GM12892 (cell line): ENCODE data around the gene NPEPPS. TPM values are rescaled to one million over a fixed set of nuclear protein-coding genes. Genes with fewer than 3 reads are reported as not detected.
"Not testable (repeated sequence)": the region's sequence is repeated elsewhere in the genome, so short reads cannot be mapped to it uniquely, and the experiment has no call there.

ENCODE experiments used
- DNase-seq: peaks from one replicate; pipeline ENCODE4 v3.0.0; 2011; ENCODE audit not compliant: insufficient read length
- FAIRE-seq: peaks from 2 replicates; lab custom pipeline; 2011; peaks lifted over from hg19 to GRCh38; lab: Jason Lieb, UNC
- polyA plus RNA-seq: library from polyadenylated mRNA; unstranded; fragments of >200 nt; gene quantifications from one replicate; pipeline ENCODE4 v1.2.1, GENCODE V29; 2012; ENCODE audit warnings: missing spikeins, inconsistent platforms; ENCODE audit not compliant: missing spikeins

NPEPPS gene, protein sequence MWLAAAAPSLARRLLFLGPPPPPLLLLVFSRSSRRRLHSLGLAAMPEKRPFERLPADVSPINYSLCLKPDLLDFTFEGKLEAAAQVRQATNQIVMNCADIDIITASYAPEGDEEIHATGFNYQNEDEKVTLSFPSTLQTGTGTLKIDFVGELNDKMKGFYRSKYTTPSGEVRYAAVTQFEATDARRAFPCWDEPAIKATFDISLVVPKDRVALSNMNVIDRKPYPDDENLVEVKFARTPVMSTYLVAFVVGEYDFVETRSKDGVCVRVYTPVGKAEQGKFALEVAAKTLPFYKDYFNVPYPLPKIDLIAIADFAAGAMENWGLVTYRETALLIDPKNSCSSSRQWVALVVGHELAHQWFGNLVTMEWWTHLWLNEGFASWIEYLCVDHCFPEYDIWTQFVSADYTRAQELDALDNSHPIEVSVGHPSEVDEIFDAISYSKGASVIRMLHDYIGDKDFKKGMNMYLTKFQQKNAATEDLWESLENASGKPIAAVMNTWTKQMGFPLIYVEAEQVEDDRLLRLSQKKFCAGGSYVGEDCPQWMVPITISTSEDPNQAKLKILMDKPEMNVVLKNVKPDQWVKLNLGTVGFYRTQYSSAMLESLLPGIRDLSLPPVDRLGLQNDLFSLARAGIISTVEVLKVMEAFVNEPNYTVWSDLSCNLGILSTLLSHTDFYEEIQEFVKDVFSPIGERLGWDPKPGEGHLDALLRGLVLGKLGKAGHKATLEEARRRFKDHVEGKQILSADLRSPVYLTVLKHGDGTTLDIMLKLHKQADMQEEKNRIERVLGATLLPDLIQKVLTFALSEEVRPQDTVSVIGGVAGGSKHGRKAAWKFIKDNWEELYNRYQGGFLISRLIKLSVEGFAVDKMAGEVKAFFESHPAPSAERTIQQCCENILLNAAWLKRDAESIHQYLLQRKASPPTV
- 83.2 TPM for polyA plus RNA-seq

DNA sequence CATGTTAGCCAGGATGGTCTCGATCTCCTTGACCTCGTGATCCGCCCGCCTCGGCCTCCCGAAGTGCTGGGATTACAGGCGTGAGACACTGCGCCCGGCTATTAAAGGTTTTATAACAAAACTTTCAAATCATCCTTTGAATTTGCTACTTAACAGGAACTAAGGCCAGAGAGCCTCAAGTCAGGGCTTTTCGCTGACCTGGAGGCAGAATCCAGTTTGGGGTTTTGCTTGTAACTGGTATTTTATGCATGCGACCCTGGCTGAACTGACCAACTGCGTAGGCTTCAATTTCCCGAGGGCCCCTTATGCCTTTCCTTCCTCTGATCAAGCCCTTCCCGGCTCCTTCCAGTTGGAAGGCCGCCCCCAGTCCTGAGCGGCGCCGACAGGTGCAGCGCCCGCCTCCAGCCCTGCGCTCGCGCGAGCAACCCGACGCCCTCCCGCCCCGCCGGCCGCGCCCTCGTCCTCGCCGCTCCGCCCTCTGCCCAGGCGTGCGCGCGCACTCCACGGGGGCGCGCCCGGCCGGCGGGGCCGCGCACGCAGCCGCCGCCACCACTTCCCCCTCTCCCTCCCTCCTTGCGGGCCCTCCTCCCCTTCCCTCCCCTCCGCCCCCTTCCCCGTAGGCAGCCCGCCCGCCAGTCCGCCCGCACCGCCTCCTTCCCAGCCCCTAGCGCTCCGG, at the start of gene NPEPPS:
TSS of gene NPEPPS (plus strand) at position 552 of the 676 bp plus-strand sequence. CDS start 193 bp downstream, outside the sequence.
- FAIRE-seq, result peak; percentile 98

DNA sequence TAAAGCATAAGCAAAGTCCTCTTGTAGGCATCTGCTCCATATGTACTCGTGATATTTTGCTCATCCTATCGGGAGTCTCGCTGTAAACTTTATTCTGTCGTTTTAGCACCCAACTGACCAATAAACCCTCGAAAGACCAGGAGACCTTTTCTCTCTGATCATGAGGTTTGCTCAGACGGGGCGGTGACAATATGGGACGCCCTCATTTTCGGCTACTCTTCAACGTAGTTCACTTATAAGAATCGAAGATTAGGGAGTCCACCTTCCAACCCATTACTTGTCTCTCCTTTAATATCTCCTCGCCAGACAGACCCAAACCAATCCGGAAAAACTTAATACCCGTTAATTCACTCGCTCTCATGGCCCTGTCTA, 39.1 kb upstream of the NPEPPS start:
- not testable (repeated sequence) for FAIRE-seq, DNase-seq

More for the DNA sequence above, at the start of gene NPEPPS:
- peak; percentile 50 for DNase-seq

DNA sequence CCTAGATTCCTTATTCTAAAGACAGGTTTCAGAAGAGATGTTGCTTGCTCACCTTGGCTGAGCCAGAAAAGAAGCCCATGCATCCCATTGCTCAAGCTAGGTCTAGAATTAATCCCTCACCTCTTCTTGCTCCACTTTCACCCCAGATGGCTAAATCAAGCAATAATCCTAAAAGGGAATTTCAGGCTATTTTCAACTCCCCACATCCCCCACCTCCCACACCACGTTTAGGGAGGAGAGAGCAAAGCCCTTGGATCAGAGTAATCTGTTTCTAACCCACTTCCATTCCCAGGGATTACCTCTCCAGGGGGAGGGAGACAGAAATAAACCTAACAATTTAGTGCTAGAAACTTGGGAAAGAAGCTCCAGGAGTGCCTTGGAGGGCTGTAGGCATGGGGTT, 31.8 kb upstream of the NPEPPS start:
- FAIRE-seq, DNase-seq: not testable (repeated sequence)

DNA sequence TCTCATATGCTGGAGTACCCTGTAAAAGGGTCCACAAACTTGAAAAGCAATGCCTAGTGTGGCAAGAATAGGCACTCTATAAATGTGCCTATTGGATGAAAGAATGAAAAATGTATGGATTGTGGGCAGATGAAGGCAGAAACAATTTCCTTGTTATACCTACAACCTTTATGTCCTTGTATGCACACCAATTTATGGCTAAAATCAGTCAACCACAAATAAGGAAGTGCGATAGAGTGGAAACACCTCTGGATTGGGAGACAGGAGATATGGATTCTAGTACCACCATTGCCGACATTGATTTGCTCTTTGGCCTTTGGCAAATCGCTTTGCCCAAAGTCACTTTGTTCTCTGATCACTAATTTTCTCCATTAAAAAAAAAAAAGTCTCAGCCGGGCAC, 31.4 kb upstream of the NPEPPS start:
- not testable (repeated sequence) for FAIRE-seq, DNase-seq

DNA sequence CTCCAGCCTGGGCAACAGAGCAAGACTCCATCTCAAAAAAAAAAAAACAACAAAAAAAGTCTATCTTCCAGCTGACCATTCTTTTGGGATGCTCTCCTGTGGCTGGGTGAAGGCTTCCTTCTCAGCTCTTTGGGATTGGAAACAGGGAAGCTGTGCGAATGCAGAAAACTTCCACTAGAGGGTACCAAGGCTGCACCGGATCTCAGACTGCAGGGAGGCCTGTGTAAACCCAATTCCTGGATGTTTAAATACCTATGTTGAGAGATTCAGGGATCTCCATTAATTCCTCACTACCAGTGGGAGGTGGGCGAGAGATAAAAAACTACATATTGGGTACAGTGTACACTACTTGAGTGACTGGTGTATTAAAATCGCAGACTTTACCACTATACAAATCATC, 30.3 kb upstream of the NPEPPS start:
- FAIRE-seq, DNase-seq: not testable (repeated sequence)

DNA sequence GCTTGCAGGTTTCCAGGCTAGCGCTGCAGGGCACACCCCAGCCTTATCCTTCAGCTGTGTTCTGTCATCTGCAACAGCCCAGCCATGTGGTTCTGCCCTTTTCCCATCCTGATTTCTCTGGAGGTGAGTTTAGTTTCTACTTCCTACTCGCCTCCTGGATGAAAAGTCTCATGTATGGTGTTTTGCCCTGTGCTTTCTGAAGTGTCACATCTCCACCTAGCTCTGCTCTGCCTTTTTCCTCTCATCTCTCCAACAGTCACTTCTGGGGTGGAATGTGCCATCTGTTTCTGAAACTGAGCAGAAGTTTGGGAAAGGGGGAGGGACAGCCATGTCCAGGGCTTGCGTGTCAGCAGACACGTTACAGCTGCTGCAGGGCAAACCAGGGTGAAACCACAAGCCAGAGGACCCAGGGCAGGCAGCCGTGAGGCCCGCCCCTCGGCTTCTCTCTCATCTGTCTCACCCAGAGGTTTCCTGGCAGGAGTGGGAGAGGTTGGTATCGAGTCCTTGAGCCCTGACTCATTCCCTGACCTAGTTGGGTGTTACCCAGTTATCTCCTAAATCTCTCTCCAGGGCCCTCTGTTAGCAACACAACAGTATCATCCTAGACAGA, 28.7 kb upstream of the NPEPPS start:
- FAIRE-seq, result peak; percentile 88
- DNase-seq, result not testable (repeated sequence)

DNA sequence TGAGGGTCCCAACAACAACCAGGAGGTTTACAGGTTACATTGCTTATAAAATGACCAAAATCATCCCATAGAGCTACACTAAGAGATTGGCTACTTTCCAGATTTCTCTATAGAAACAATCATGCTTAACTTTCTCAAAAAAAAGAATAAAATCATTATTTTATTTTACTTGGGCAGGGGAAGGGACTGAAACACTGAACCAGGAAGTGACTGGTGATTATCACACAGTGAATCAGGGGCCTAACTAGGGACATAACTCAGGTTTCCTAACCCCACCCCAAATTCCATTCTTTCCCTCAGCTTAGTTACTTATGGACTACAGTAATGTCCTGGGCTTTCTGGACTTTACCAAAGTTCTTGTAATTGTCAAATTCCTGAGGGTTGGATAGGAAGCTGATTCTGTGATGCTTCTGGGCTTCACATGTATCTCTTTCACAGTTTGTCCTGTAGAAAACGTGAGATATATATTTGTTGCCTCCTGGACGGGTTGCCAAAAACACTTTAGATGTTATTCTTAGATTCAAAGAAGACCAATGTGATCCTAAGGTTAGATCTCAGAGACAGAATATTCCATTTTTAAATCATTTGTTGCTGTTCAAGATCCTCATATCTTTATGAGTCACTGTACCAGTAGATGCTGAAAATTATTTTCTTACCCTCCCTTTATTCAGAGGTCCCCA, 28.0 kb upstream of the NPEPPS start:
- FAIRE-seq, result peak; percentile 50
- DNase-seq, result not testable (repeated sequence)

DNA sequence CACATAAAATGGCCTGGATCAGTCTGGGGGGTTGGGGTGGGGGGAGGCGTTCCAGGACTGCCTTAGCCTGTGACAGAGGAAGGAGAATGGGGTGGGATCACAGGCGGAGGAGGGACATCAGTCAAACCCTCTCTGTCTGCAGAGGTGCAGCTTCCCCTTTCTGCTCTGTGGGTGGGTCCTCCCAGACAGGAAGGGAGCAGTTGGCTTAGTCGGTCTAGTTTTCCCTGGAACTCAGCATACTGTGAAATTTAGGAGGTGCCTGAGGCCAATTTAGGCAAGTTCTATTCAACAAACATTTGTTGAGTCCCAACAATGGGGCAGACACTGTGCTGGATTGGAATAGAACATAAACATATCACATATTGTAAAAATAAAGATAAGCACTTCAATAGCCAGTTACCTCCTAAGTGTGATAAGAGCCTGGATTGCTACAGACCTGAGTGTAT, 19.2 kb upstream of the NPEPPS start:
- FAIRE-seq, DNase-seq: not testable (repeated sequence)

DNA sequence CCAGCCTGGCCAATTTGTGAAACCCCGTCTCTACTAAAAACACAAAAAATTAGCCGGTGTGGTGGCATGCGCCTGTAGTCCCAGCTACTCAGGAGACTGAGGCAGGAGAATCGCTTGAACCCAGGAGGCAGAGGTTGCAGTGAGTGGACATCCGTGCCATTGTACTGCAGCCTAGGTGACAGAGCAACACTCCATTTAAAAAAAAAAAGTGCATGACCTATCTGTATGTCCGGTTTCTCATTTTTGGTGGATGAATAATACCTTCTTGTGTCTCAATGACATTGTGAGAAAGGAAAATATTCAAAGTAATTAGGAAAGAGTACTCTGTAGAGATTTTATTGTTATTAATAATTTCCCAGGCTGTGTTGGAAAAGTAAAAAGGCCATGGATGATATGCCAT, 17.6 kb upstream of the NPEPPS start:
- DNase-seq, FAIRE-seq: not testable (repeated sequence)

DNA sequence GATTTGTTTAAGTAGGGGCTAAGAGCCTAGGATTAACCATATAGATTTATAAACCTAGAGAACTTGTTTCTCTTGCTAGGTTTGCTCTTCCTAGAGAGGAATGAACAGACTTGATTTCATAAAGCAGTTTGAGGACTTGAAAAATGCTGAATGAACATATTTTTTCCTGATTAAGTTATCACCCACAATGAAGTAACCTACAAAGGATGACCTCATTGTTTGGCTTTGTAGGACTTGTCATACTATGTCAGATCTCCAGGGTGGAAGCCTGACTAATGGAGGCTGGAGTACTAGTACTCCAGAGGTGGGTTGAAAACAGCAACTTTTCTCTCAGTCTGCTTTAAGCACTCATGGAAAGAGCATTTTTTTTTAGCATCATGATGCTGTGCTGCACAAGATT, 12.0 kb upstream of the NPEPPS start:
- not testable (repeated sequence) for FAIRE-seq, DNase-seq

DNA sequence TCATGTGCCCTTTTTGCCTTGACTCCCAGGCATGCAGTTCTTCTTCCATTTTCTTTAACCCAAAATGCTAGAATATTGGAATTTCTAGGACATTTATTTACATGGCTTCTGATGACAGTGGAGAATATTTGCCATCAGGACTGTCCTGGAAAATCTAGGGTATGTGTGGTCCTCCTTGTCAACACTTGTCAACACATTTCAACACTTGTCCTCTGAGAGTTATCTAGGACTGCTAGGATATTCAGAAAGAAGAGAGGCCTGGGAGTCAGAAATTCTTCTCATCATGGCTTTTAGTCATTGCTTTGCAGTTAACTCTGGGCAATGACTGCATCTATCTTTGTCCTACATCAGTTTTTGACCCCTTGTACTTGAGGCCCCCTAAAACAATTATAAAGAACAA, 11.5 kb upstream of the NPEPPS start:
- DNase-seq, FAIRE-seq: not testable (repeated sequence)

DNA sequence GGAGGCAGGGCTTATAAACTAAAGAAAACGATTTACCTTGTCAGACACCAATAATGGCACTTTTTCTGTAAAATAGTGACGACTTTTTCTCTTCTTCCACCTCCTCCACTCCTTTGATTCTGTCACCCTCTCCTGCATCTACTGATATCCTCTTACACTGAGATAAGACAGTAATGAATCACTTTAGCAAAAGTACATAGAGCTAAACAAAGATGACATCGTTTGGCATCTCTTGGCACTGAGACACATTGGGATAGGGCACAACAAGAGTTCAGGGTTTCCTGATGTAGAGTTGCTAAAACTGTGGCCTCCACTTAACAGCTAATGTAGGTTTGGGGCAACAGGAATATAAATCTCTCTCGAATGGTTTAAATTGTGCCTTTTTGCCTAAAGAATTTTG, 10.6 kb upstream of the NPEPPS start:
- DNase-seq, FAIRE-seq: not testable (repeated sequence)

DNA sequence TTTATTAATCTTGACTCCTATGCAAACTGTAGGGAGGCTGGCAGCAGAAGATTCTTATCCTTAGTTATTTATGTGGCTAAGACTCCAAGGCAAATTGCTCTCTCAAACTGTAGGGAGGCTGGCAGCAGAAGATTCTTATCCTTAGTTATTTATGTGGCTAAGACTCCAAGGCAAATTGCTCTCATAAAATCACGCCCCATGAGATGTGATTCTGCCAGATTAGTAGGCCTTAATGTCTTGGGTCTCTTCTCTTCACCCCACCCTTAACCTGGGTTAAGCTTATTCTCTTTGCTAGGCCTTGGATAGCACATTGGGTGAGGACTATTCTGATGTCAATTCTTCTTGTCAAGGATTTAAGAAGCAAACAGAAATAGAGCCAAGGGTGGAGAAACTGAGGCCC, 9.5 kb upstream of the NPEPPS start:
- not testable (repeated sequence) for DNase-seq, FAIRE-seq

DNA sequence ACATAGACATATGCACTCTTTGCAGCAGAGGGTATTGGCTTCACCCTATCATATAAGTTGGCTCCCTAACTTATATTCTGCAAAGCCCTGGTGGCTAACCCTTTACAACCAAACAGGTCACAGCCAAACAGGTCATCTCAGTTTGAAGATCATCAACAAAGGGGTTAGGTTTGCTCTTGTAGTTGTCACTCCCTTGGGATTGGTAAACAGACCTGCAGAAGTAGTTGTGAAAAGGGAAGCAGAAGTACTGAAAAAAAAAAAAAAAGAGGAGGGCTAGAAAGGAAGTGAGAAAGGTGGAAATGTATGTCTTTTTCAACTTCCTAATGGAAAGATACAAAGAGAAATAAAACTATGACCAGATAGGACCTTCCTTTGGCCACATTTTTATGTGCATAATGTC, 8.6 kb upstream of the NPEPPS start:
- DNase-seq, FAIRE-seq: not testable (repeated sequence)

DNA sequence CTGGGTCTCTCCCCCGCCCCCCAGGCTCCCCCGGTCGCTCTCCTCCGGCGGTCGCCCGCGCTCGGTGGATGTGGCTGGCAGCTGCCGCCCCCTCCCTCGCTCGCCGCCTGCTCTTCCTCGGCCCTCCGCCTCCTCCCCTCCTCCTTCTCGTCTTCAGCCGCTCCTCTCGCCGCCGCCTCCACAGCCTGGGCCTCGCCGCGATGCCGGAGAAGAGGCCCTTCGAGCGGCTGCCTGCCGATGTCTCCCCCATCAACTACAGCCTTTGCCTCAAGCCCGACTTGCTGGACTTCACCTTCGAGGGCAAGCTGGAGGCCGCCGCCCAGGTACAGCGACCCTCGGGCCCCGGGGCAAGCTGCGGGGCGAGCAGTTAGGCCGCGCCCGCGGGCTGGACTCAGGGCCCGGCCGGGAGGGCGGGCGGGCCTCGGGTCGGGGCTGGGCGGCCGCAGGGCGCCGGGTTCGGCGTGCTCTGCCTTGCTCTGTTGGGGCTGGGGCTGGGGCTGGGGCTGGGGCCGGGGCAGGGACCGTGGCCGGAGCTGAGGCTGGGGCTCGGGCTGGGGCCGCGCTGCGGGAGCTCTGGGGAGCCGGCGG, 419 bp downstream of the NPEPPS start:
- DNase-seq, result peak; percentile 1
- FAIRE-seq, result not testable (repeated sequence)

DNA sequence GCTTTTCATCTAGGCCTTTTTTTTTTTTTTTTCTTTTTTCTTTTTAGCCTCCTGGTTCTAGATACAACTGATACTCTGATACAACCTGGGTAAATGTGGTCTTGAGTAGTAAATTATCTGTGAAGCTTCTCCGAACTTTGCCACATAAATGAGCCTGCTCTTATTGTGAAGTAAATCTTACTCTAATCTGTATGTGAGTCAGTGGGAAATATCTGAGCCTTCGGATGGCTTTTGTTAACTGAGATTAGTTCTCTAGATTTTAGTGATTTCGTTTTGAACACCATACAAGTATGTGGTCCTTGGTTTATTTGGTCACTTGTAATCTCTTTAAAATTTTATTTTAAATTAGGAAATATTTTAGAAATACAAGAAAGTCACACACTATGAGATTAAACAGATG, 8.2 kb downstream of the NPEPPS start:
- DNase-seq, FAIRE-seq: not testable (repeated sequence)

DNA sequence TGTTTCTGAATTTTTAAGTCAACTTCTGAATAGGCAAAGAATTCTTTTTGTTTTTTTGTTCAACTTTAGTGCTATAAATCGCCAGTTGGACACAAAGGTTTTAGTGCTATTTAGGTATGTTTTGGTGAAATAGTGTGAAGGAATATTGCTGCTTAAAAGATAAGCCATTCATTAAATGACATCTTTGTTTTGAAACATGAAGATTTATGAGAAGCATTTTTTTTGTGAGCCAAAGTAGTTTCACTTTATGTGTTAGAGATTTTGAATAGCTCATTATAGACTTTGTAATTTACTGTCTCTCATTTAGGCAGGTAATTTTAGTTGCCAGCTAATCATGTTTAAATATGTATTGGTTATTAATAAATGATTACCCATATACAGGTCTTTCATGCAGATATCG, 10.8 kb downstream of the NPEPPS start:
- FAIRE-seq, DNase-seq: not testable (repeated sequence)

DNA sequence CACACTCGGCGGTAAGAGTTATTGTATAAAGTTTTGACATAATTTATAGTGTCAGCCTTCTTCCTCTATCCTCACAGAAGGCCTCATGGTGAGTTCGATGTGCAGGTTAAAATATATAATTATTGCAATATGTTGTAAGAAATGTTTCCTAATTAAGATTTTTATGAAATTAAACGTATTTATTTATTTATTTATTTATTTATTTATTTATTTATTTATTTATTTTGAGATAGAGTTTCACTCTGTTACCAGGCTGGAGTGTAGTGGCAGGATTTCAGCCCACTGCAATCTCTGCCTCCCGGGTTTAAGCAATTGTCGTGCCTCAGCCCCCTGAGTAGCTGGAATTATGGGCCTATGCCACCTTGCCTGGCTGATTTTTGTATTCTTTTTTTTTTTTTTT, 13.4 kb downstream of the NPEPPS start:
- FAIRE-seq, DNase-seq: not testable (repeated sequence)
